HEK293T (cell line): ENCODE results near the gene DCAF17.

Source experiments
- ARNT ChIP-seq: fragments of 450-650 bp; IDR thresholded peaks from 2 replicates; pipeline ENCODE4 v1.6.1; 2017; ENCODE audit warnings: mild to moderate bottlenecking
- ELF4 ChIP-seq: fragments of 450-650 bp; IDR thresholded peaks from 2 replicates; pipeline ENCODE4 v1.6.1; 2017; ENCODE audit warnings: antibody characterized with exemption
- FOXA1 ChIP-seq: fragments of 450-650 bp; IDR thresholded peaks from 2 replicates; pipeline ENCODE4 v1.6.1; 2016; ENCODE audit warnings: mild to moderate bottlenecking
- FOXK2 ChIP-seq: fragments of 450-650 bp; IDR thresholded peaks from 2 replicates; pipeline ENCODE4 v1.6.1; 2016; ENCODE audit warnings: mild to moderate bottlenecking
- FOXM1 ChIP-seq: fragments of 450-650 bp; IDR thresholded peaks from 2 replicates; pipeline ENCODE4 v1.6.1; 2017; ENCODE audit warnings: mild to moderate bottlenecking, borderline replicate concordance
- HDGF ChIP-seq: fragments of 450-650 bp; IDR thresholded peaks from 2 replicates; pipeline ENCODE4 v1.6.1; 2017; ENCODE audit warnings: antibody characterized with exemption, borderline replicate concordance
- LEF1 ChIP-seq: fragments of 450-650 bp; IDR thresholded peaks from 2 replicates; pipeline ENCODE4 v1.6.1; 2017; ENCODE audit warnings: mild to moderate bottlenecking, borderline replicate concordance
- NFRKB ChIP-seq: fragments of 450-650 bp; IDR thresholded peaks from 2 replicates; pipeline ENCODE4 v1.6.1; 2016; ENCODE audit warnings: mild to moderate bottlenecking, moderate library complexity
- SP1 ChIP-seq: fragments of 450-650 bp; IDR thresholded peaks from 2 replicates; pipeline ENCODE4 v1.6.1; 2017
- SUZ12 ChIP-seq: fragments of 450-650 bp; IDR thresholded peaks from 2 replicates; pipeline ENCODE4 v1.6.1; 2016; ENCODE audit warnings: mild to moderate bottlenecking
- TARDBP ChIP-seq: fragments of 450-650 bp; IDR thresholded peaks from 2 replicates; pipeline ENCODE4 v1.6.1; 2016

DNA sequence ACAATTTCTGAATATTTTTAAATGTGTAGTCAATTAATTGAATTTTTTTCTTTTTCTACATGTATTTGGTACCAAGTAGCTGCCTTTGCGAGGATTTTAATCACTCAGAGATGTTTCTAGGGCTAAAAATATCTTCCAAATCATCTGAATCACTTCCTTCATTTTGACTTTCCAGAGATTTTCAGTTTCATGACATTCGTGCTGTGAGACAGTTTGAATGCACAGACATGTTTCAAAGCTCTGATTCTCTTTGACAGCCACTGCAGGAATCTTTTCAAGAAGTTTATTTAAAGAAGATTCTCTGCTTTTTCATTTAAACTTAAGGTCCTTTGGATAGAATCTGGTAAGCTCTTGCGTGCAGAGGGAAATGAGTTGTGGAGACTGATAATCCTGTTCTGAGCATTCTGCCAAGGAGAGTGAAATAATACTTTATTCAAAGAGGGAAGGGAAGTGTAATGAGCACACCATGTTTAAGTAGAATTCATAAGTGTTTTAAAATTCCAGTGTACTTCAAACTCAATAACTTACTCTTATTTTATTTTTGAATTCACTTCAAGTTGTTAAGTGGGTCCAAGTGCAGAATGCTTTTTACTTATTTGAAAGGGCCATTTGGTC is 97.9 kb downstream of the DCAF17 start:
- no peak for TF ChIP-seq HDGF
- TF ChIP-seq ARNT = no peak
- TF ChIP-seq TARDBP = no peak
- no peak for TF ChIP-seq FOXA1
- no peak for TF ChIP-seq NFRKB
- TF ChIP-seq FOXM1 = no peak
- no peak for TF ChIP-seq SP1
- no peak for TF ChIP-seq SUZ12
- no peak for TF ChIP-seq ELF4
- no peak for TF ChIP-seq LEF1
- no peak for TF ChIP-seq FOXK2
